ENCODE data around the gene ATP6V0B. TPM values are rescaled to one million over a fixed set of nuclear protein-coding genes. Genes with fewer than 3 reads are reported as not detected.

The ATP6V0B gene
- total RNA-seq, 1 experiment from 2014 or later = 241 TPM

DNA sequence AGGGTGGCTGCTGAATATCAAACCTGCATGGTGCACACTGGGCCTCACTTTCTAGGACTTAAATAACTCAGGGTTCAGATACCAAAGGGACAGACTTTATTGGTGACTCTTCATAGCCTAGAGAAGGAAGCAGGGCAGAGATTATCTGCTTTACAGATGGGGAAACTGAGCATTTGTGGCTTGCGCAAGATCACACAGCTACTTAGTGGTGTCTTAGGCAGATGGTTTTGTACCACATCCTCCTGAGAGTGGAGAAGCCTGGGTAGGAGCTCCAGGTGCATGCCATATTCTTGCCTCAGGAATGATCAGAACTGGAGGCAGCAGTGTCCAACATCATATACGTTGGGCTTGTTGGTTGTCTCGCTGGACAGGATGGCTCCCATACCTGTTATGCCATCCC lies 11.8 kb upstream of the ATP6V0B start:
- TF ChIP-seq EZH2phosphoT487 (IDR thresholded peaks at IDR 0.05; ENCODE audit: borderline replicate concordance, low read length) (no peak), EZH2 (IDR thresholded peaks at IDR 0.05; ENCODE audit: low read length, unreplicated experiment) (no peak)
- TF ChIP-seq, protein P1, sequence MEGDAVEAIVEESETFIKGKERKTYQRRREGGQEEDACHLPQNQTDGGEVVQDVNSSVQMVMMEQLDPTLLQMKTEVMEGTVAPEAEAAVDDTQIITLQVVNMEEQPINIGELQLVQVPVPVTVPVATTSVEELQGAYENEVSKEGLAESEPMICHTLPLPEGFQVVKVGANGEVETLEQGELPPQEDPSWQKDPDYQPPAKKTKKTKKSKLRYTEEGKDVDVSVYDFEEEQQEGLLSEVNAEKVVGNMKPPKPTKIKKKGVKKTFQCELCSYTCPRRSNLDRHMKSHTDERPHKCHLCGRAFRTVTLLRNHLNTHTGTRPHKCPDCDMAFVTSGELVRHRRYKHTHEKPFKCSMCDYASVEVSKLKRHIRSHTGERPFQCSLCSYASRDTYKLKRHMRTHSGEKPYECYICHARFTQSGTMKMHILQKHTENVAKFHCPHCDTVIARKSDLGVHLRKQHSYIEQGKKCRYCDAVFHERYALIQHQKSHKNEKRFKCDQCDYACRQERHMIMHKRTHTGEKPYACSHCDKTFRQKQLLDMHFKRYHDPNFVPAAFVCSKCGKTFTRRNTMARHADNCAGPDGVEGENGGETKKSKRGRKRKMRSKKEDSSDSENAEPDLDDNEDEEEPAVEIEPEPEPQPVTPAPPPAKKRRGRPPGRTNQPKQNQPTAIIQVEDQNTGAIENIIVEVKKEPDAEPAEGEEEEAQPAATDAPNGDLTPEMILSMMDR (conservative IDR thresholded peaks at IDR 0.05; ENCODE audit: low read depth, low read length) = no peak
- Histone ChIP-seq H3K9me2 (replicated peaks; ENCODE audit: low read length) (no peaks in the 10 kb centered on the region), H3K36me3 (ENCODE audit: low read depth, low read length) (peaks cover 7% of the 10 kb centered on the region), H3K79me2 (ENCODE audit: low read length) (no peaks in the 10 kb centered on the region), H3K4me3 (ENCODE audit: low read length) (no peak overlapping the region), H2AFZ (ENCODE audit: low read length) (no peak overlapping the region), H3K9me3 (ENCODE audit: low read length) (no peaks in the 10 kb centered on the region), H3K9ac (ENCODE audit: low read length) (no peak overlapping the region), H3K4me1 (ENCODE audit: insufficient read depth, low read length) (no peaks in the 10 kb centered on the region), H4K20me1 (ENCODE audit: low read length) (no peaks in the 10 kb centered on the region), H3K27ac (ENCODE audit: low read length) (no peak overlapping the region), H3F3A (ENCODE audit: low read length, unreplicated experiment) (no peaks in the 10 kb centered on the region), H3K4me2 (ENCODE audit: low read length) (no peak overlapping the region), H3K27me3 (ENCODE audit: low read length) (no peaks in the 10 kb centered on the region)
- no peak for ATAC-seq
- no TSS peak for BruUV-seq (replicated peaks)
- intact Hi-C loops (cut with micrococcal nuclease) = no loop called here
- no peak for DNase-seq
- CTCF ChIA-PET = no interaction called here
- POLR2A ChIA-PET (ENCODE audit: unreplicated experiment) = no interaction called here

DNA sequence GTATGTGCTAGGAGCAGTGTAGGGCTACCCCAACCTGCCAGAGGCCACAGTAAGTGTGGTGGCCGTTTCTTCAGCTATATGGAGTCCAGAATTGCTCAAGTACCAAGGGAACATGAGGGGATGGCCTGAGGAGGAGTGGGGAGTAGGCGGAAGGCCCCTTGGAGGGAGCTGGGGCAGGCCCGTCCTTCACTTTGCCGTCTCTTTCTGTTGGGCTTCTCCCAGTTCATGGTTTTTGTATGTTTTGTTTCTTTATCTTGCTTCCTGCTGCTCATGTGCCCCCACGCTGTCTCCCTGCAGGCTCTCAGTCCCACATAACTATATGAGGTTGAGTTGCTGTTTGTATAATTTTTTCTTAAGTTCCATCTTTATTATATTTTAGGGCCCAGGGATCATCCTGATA lies 10.9 kb upstream of the ATP6V0B start:
- Histone ChIP-seq H3K9ac (ENCODE audit: low read length) (no peak overlapping the region), H3F3A (ENCODE audit: low read length, unreplicated experiment) (no peaks in the 10 kb centered on the region), H3K27ac (ENCODE audit: low read length) (no peak overlapping the region), H3K36me3 (ENCODE audit: low read depth, low read length) (peaks cover 7% of the 10 kb centered on the region), H3K4me1 (ENCODE audit: insufficient read depth, low read length) (no peaks in the 10 kb centered on the region), H2AFZ (ENCODE audit: low read length) (no peak overlapping the region), H4K20me1 (ENCODE audit: low read length) (no peaks in the 10 kb centered on the region), H3K9me3 (ENCODE audit: low read length) (no peaks in the 10 kb centered on the region), H3K4me3 (ENCODE audit: low read length) (no peak overlapping the region), H3K9me2 (replicated peaks; ENCODE audit: low read length) (no peaks in the 10 kb centered on the region), H3K27me3 (ENCODE audit: low read length) (no peaks in the 10 kb centered on the region), H3K4me2 (ENCODE audit: low read length) (no peak overlapping the region), H3K79me2 (ENCODE audit: low read length) (no peaks in the 10 kb centered on the region)
- TF ChIP-seq EZH2phosphoT487 (IDR thresholded peaks at IDR 0.05; ENCODE audit: borderline replicate concordance, low read length) (no peak), EZH2 (IDR thresholded peaks at IDR 0.05; ENCODE audit: low read length, unreplicated experiment) (no peak)
- TF ChIP-seq, protein P1 (conservative IDR thresholded peaks at IDR 0.05; ENCODE audit: low read depth, low read length) = no peak
- no TSS peak for BruUV-seq (replicated peaks)
- DNase-seq (no peak), ATAC-seq (no peak)
- POLR2A ChIA-PET (ENCODE audit: unreplicated experiment) = no interaction called here
- intact Hi-C loops (cut with micrococcal nuclease) = no loop called here
- CTCF ChIA-PET = no interaction called here

DNA sequence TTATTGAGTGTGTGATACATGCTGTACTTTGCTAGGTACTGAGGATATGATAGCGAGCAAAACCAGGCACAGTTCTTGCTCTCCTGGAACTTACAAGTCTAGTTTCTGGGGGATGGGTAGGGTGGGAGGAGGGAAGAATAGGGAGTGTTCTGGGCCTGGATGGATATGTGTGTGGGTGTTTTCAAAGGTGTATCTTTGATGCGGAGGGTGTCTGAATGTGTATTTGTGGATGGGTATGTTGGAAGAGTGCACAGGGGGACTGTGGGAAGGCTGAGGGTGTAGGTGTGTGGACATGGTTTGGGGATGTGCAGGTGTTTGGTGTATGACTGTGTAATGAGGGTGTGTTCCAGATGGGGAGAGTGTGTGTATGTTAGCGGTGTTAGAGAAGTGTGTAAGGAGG lies 9.4 kb upstream of the ATP6V0B start:
- POLR2A ChIA-PET (ENCODE audit: unreplicated experiment) = no interaction called here
- Histone ChIP-seq H3K4me1 (ENCODE audit: insufficient read depth, low read length) (no peaks in the 10 kb centered on the region), H3K36me3 (ENCODE audit: low read depth, low read length) (peaks cover 7% of the 10 kb centered on the region), H3K27ac (ENCODE audit: low read length) (no peak overlapping the region), H3K4me3 (ENCODE audit: low read length) (no peak overlapping the region), H3K4me2 (ENCODE audit: low read length) (no peak overlapping the region), H3K9ac (ENCODE audit: low read length) (no peak overlapping the region), H3K27me3 (ENCODE audit: low read length) (no peaks in the 10 kb centered on the region), H3F3A (ENCODE audit: low read length, unreplicated experiment) (no peaks in the 10 kb centered on the region), H3K9me3 (ENCODE audit: low read length) (no peaks in the 10 kb centered on the region), H3K79me2 (ENCODE audit: low read length) (peaks cover 5% of the 10 kb centered on the region), H4K20me1 (ENCODE audit: low read length) (no peaks in the 10 kb centered on the region), H3K9me2 (replicated peaks; ENCODE audit: low read length) (no peaks in the 10 kb centered on the region), H2AFZ (ENCODE audit: low read length) (no peak overlapping the region)
- ATAC-seq = no peak
- intact Hi-C loops (cut with micrococcal nuclease) = no loop called here
- DNase-seq = no peak
- CTCF ChIA-PET = no interaction called here
- no TSS peak for BruUV-seq (replicated peaks)
- TF ChIP-seq EZH2phosphoT487 (IDR thresholded peaks at IDR 0.05; ENCODE audit: borderline replicate concordance, low read length) (no peak), EZH2 (IDR thresholded peaks at IDR 0.05; ENCODE audit: low read length, unreplicated experiment) (no peak)
- TF ChIP-seq, protein P1 (conservative IDR thresholded peaks at IDR 0.05; ENCODE audit: low read depth, low read length) = no peak
